ENCODE results near the gene LARGE1. TPM values are rescaled to one million over a fixed set of nuclear protein-coding genes. Genes with fewer than 3 reads are reported as not detected.

Gene LARGE1
- total and polyA plus RNA-seq, 2 of the 8 experiments (the other 6 are each of a cell fraction or from before 2014, with no cell fraction given), result 43.7 to 83.0 TPM

DNA sequence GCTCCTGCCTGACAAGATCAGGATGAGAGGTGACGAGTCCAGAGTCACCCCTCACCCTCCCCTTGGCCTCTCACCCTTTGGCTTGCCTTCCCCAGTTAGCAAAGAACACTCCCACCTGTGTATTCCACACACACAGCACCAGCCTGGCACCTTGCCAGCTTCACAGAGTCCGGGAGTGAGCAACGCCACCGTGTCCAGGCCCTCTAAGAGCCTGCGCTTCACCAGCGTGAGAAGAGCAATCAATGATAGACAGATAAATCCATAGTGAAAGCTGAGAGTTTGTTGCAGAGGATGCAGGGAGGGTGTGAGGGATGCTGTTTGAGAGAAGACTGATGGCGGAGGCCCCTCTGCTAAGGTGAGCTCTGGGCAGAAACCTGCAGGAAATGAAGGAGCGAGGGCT lies 404.5 kb downstream of the LARGE1 start:
- FAIRE-seq, result no peak
- POLR2A ChIA-PET (ENCODE audit: partially characterized antibody), result no interaction called here
- no peak overlapping the region for H2BK12ac ChIP-seq (ENCODE audit: low read depth, low read length)
- TF ChIP-seq SRF (IDR thresholded peaks at IDR 0.05; ENCODE audit: low read depth, low read length) (no peak), KDM4A (IDR thresholded peaks at IDR 0.05; ENCODE audit: low read depth, low read length, severe bottlenecking) (no peak), SP2 (IDR thresholded peaks at IDR 0.05; ENCODE audit: low read length) (no peak), EGR1 (IDR thresholded peaks at IDR 0.05; ENCODE audit: borderline replicate concordance, low read depth, low read length) (no peak), BACH1 (IDR thresholded peaks at IDR 0.05; ENCODE audit: low read length) (no peak), CEBPB (IDR thresholded peaks at IDR 0.05; ENCODE audit: low read depth, low read length) (no peak), RBBP5 (IDR thresholded peaks at IDR 0.05; ENCODE audit: borderline replicate concordance, low read depth, low read length) (no peak), ZNF274 (IDR thresholded peaks at IDR 0.05; ENCODE audit: borderline replicate concordance, extremely low read depth, low read length) (no peak), SP4 (IDR thresholded peaks at IDR 0.05; ENCODE audit: low read length) (no peak), BRCA1 (IDR thresholded peaks at IDR 0.05; ENCODE audit: low read depth, low read length) (no peak), CHD1 (IDR thresholded peaks at IDR 0.05; ENCODE audit: low read depth, low read length) (no peak), BCL11A (IDR thresholded peaks at IDR 0.05; ENCODE audit: low read depth in 2 of 2, low read length in 2 of 2) (no peak)
- TF ChIP-seq, protein P1, sequence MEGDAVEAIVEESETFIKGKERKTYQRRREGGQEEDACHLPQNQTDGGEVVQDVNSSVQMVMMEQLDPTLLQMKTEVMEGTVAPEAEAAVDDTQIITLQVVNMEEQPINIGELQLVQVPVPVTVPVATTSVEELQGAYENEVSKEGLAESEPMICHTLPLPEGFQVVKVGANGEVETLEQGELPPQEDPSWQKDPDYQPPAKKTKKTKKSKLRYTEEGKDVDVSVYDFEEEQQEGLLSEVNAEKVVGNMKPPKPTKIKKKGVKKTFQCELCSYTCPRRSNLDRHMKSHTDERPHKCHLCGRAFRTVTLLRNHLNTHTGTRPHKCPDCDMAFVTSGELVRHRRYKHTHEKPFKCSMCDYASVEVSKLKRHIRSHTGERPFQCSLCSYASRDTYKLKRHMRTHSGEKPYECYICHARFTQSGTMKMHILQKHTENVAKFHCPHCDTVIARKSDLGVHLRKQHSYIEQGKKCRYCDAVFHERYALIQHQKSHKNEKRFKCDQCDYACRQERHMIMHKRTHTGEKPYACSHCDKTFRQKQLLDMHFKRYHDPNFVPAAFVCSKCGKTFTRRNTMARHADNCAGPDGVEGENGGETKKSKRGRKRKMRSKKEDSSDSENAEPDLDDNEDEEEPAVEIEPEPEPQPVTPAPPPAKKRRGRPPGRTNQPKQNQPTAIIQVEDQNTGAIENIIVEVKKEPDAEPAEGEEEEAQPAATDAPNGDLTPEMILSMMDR (IDR thresholded peaks at IDR 0.05; ENCODE audit: control extremely low read depth in 1 of 3, insufficient read depth in 1 of 3, low read depth in 1 of 3, low read length in 3 of 3), result no peak

More for the DNA sequence above, 404.5 kb downstream of the LARGE1 start:
- peaks cover 5% of the 10 kb centered on the region; the same call in 1 of the 2 replicates for H3K79me1 ChIP-seq (ENCODE audit: low read depth, low read length)
- no peak for DNase-seq (ENCODE audit: low read depth in 1 of 2, low spot score in 2 of 2)
- peaks cover 0 to 6% of the 10 kb centered on the region in 2 experiments for H4K20me1 ChIP-seq (replicated peaks in 1 of 2; ENCODE audit: control insufficient read depth in 1 of 2, insufficient read depth in 2 of 2, low read length in 2 of 2)
- H3K27ac ChIP-seq (ENCODE audit: low read depth, low read length), result no peak overlapping the region
- no peak overlapping the region for H4K91ac ChIP-seq (replicated peaks; ENCODE audit: insufficient read length, low read length)
- H3K36me3 ChIP-seq (ENCODE audit: control insufficient read depth in 2 of 4, insufficient read depth in 4 of 4, low read length in 3 of 4), result no peaks in the 10 kb centered on the region
- no peak overlapping the region for H3K14ac ChIP-seq (ENCODE audit: insufficient read length)
- no peak overlapping the region for H3K18ac ChIP-seq (ENCODE audit: extremely low read depth, low read length)
- no peak overlapping the region for H2BK5ac ChIP-seq (ENCODE audit: low read depth, low read length)
- no peak overlapping the region for H3K4me3 ChIP-seq (ENCODE audit: extremely low read depth in 1 of 4, insufficient read depth in 2 of 4, low read depth in 3 of 4, low read length in 4 of 4)
- no peak overlapping the region for H3K9ac ChIP-seq (replicated peaks in 1 of 4; ENCODE audit: extremely low read depth in 1 of 4, low read depth in 3 of 4, low read length in 3 of 4)
- H4K8ac ChIP-seq (ENCODE audit: extremely low read depth, insufficient read depth, low read length), result no peak overlapping the region; the same call in 1 of the 2 replicates
- no peak overlapping the region for H3K4me2 ChIP-seq (ENCODE audit: insufficient read depth in 1 of 2, low read depth in 2 of 2, low read length in 2 of 2)
- no peak overlapping the region for H2AFZ ChIP-seq (ENCODE audit: low read length)
- no peak overlapping the region for H3K56ac ChIP-seq (replicated peaks; ENCODE audit: insufficient read length, low read depth, low read length)
- H2AK5ac ChIP-seq (ENCODE audit: low read depth, low read length), result 0 out of 2 replicates have a peak overlapping the region, but pooled peaks have one; percentile 43
- peaks cover 0 to 5% (median 1%) of the 10 kb centered on the region in 4 experiments; a peak in 3 of 7 replicates for H3K4me1 ChIP-seq (replicated peaks in 1 of 4; ENCODE audit: control insufficient read depth in 3 of 4, insufficient read depth in 4 of 4, low read length in 3 of 4)
- no peaks in the 10 kb centered on the region for H3K23me2 ChIP-seq (ENCODE audit: low read depth, low read length)
- peaks cover 0 to 22% of the 10 kb centered on the region in 2 experiments; a peak in 1 of 4 replicates for H3K79me2 ChIP-seq (ENCODE audit: control insufficient read depth in 1 of 2, insufficient read depth in 2 of 2, low read length in 2 of 2)
- no peak overlapping the region for H2BK15ac ChIP-seq (ENCODE audit: low read length)
- H2BK120ac ChIP-seq (replicated peaks; ENCODE audit: low read depth, low read length), result no peak overlapping the region
- CTCF ChIA-PET (ENCODE audit: partially characterized antibody), result interaction anchor here (0.8 to 1.6 kb wide), 4 partner anchors 9 to 232 kb away, joined by 3 to 5 read pairs (median 4); no protein-coding TSS in a partner anchor
- H2BK20ac ChIP-seq (ENCODE audit: low read length), result no peak overlapping the region
- 93% methylated on average over 8 of the region's 8 CpGs; no CpG with 5 or more reads in 1 of the 2 experiments for WGBS, 2 experiments (ENCODE audit: extremely low coverage in 1 of 2, insufficient coverage in 1 of 2, insufficient read length in 1 of 2, insufficient replicate concordance in 2 of 2, low coverage in 1 of 2, low lambda C conversion rate in 2 of 2, missing lambda C conversion rate in 1 of 2)
- no peaks in the 10 kb centered on the region for H3K27me3 ChIP-seq (replicated peaks in 1 of 4; ENCODE audit: control insufficient read depth in 3 of 4, extremely low read depth in 1 of 4, insufficient read depth in 3 of 4, low read length in 3 of 4)
- H4K5ac ChIP-seq (ENCODE audit: insufficient read length, low read depth, low read length), result no peak overlapping the region
- no peak overlapping the region for H3K23ac ChIP-seq (ENCODE audit: insufficient read length)
- H3K9me3 ChIP-seq (ENCODE audit: insufficient read depth in 2 of 2, low read depth in 1 of 2, low read length in 1 of 2), result no peaks in the 10 kb centered on the region
- no peak overlapping the region for H3K4ac ChIP-seq (replicated peaks; ENCODE audit: insufficient read length, low read depth, low read length)
